ENCODE measurements around the gene ENDOV.

The ENDOV gene

DNA sequence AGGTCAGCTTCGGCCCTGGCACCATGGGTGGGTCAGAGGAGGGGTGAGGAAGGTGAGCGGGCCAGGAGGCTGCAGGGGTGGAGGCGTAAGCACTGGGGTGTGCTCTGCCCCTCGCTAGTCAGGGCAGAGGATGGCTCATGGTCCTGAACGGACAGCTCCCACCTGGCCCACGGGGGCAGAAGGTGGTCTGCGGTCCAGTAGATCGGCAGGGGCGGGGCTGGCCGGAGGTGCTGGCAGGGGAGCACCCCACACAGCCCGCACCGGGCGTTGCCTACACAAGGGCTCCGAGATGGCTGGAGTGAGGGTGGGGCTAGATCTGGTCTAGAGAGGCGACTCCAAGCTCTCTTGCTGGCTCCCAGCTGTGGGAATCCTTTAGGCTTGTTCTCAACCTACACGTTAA is 53.3 kb downstream of the ENDOV start:
- DNase-seq (ENCODE audit: low read depth) = no peak

DNA sequence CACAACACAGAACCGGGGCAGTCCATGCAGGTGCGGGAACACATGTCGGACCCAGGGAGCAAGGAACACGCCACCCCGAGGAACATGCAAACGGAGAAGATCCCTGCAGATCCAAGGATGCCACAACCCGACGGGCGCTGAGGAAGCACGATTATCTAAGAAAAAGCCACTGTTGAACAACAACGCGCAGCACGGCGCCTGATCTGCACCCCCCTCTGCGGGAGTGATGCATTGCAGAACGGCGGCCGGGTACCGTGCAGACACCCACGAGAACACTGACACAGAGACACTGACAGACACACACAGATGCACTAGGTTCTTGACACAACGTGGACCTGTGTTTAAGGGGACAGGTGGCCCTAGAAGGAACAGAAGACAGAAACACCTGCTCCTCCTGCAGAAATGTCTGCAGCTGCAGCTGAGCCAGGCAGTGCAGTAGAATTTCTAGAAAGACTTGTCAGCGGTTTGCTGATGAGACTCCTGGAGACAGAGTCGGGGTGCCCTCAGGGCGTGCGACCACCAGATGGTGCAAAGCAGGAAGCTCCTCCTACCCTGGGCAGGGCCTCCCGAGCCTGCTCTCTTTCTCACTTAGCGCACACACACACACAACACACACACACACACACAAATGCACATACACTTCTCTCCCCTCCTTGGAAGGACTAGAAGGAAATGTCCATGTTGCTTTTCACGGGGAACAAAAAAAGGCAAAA is 54.0 kb downstream of the ENDOV start:
- DNase-seq (ENCODE audit: low read depth) = no peak

DNA sequence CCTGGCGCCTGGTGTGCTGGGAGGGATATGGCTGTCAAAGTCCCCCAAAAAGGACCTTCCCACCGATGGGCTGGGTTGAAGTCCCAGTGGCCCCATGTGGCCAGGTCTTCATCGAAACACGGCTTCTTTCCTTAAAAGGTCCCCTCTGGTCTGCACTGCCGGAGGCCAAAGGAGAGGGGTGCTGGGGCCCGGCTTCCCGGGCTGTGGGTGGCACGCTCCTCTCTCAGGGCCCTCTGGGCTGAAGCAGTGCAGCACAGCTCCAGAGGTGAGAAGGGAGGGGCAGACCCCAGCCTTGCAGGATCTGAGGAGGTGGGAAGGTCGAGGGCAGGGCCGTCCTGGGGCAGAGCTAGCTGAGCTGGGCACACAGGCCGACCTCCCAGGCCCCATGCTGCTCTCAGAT is 54.7 kb downstream of the ENDOV start:
- DNase-seq (ENCODE audit: low read depth) = no peak

DNA sequence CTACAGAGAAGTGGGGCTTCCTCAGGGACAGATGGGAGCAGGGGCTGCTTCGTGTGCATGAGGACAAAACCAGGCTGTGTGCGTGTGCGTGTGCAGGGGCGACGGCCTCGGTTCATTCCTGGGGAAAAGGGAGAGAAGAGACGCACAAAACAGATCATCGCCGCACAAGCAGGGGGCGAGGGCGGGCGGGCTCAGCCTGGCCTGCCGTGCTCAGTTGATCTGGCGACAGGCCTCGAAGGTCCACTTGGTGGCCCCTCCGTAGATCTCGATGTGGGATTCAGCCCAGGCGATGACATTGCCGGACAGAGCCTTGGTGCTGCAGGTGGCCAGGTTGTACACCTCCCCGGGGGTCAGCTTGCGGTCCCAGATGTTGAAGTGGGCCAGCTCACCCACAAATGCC is 55.6 kb downstream of the ENDOV start:
- no peak for DNase-seq (ENCODE audit: low read depth)

DNA sequence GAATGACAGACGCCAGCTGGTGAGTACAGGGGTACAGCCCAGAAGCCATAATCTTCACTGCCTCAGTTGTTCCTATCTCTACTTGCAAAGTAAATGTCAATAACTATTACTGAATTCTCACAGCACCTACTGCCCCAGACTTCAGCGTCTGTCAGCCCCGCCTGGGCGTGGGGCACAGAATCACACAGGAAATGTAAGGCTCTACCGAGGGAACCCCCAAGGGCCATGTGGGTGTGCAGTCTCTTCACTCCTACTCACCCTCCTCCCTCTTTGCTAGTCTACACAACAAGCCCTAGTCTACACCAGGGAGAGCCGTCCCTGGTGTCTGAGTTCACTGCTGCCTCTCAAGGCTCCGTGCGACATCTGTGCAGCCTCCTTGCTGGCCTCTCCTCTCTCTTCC is 57.0 kb downstream of the ENDOV start:
- DNase-seq (ENCODE audit: low read depth) = no peak

DNA sequence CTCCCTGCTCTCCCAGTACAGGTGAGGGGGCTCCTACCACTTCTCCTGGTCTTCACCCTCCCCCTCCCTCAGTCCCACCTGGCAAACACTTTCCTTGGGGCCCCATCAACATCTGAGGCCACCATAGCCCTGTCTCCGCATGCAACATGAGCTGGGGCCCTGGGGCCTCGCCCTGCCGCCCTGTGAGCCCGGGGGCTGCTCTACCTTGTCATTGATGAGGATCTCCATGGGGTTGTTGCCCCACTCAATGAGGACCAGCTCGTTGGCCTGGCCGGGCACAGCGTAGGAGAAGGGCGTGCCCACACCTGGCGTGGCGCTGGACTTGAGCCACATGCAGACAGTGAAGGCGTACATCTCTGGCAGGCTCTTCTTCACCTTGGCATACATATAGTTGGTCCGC is 58.0 kb downstream of the ENDOV start:
- no peak for DNase-seq (ENCODE audit: low read depth)

DNA sequence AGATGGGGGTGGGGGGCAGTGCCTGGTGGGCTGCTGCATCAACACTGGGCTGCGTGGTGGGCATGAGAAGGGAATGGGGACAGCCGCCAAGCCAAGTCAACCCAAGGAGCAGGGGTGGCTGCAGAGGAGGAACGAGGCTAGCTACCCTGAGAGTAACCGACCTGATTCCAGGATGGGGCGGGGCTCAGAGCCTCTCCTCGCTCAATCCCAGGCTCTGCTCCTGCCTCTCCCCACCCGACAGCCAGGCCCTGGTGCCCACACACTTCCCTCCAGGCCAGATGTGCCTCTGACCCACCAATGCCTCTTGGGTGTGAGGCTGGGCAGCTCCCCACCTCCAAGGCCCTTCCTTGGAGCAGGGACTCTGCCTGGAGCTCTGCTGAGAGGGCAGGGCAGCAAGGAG is 58.7 kb downstream of the ENDOV start:
- no peak for DNase-seq (ENCODE audit: low read depth)

DNA sequence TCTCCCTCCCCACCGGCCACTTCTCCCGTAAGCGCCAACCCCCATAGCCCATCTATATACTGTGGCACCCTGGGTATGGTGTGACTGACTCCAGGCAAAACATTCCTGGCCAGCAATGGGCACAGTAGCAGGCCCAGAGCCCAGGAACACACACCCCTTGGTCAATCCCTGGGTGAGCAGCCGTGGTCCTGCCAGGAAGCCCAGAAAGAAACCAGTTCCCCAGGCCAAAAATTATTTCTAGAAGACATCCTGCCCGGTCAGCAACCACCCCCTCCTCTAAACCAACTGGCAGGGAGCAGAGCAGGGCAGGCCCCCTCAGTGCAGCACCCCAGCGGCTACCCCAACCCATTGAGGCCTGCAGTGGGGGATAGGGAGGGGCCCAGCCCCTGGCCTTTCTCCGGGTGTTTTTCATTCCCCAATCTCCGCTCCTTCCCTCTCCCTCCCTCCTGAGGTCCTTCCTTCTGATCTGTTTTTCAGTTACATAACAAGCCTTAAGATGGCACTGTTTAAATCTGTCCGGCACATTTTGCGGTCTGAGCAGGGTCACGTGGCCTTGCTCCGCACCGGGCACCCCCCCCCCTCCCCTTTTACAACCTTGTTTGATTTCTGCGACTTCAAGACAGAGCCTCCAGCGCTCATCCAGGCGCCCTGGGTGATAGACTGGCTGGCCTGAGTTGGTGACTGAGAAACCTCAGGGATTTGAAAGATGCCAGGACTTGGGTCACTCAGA is 59.4 kb downstream of the ENDOV start:
- no peak for DNase-seq (ENCODE audit: low read depth)

DNA sequence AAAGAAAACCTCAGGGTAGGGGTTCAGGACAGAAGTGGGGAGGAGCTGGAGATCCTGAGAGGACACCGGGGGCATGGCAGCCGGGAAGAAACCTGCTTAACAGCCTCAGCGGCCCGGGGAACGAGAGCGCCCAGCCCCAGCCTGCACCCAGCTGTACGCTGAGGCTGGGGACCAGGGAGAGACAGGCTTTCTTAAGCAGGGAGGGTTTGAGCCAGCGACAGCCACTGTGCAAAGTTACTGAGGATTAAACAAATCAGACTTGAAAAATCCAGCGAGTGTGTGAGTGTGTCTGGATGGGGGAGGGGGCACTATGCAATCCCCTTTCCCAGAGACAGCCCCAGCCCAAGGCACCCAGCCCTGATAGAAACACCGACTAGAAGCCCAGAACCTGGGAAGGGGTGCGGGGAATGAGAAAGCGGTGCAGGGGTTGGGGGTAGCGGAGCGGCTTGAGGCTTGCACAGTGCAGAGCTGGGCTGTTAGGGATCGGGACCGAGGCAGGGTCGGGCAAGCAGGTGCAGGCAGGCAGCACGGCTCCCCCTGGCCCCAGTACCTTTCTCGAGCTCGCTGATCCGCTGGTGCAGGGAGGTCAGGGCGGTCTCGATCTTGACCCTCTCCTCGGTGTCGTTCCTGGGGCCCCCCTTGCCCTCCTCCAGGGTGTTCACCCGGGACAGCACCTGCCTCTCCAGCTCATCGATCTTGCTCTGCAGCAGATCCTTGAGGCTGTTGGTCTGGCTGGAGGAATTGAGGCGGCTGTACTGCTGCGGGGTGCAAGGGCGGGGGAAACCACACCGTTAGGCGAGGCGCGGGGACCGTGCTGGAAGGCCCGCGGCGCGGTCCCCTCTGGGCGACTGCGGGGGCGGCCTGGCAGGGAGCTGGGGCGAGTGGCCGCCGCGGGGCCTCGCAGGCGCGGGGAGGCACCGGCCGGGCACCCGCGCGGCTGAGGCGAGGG is 60.3 kb downstream of the ENDOV start:
- no peak for DNase-seq (ENCODE audit: low read depth)

DNA sequence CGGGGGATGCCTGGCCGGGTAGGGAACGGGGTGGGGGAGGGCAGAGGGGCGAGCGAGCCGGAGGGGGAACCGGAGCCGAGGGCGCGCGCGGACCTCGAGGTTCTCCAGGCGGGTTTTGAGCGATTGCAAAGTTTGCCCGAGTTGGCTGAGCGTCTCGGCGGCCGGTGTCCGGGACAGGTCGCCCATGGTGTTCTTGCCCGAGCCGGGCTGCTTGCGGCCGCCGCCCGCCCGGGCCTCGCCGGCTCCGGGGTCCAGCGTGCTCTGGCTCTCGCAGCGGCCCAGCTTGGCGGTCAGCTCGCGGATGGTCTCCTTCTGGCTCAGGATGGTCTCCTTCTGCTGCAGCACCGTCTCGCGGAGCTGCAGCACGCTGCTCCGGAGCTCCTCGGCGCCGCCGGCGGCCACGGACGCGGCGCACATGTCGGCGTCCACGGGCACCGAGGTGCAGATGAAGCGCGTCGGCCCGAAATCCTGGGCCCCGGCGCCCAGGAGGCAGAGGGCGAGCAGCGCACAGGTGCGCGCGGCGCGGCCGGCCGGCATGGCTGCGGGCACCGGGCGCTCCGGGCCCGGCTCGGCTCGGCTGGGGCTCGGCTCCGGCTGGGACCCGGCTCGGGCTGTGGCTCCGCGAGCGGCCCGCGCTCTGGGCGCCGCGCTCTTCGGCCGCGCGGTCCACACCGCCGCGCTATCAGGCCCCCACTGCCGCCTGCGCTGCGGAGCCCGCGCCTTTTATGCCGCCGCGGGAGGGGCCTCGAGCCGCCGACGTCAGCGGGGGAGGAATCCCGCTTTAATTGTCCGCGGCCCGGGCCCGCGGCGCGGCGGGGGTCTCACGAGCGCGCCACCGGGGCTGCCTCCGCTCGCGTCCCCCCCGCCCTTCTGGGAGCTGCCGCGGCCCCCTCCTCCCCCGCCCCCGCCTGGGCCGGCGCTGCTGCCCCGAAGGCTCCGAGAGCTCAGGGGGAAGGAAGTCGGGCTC is 61.2 kb downstream of the ENDOV start, which contains the start of gene NPTX1:
TSS of gene NPTX1 (minus strand) at position 698 of the 967 bp plus-strand sequence. CDS start at position 537, 161 bp downstream.
- no peak for DNase-seq (ENCODE audit: low read depth)

DNA sequence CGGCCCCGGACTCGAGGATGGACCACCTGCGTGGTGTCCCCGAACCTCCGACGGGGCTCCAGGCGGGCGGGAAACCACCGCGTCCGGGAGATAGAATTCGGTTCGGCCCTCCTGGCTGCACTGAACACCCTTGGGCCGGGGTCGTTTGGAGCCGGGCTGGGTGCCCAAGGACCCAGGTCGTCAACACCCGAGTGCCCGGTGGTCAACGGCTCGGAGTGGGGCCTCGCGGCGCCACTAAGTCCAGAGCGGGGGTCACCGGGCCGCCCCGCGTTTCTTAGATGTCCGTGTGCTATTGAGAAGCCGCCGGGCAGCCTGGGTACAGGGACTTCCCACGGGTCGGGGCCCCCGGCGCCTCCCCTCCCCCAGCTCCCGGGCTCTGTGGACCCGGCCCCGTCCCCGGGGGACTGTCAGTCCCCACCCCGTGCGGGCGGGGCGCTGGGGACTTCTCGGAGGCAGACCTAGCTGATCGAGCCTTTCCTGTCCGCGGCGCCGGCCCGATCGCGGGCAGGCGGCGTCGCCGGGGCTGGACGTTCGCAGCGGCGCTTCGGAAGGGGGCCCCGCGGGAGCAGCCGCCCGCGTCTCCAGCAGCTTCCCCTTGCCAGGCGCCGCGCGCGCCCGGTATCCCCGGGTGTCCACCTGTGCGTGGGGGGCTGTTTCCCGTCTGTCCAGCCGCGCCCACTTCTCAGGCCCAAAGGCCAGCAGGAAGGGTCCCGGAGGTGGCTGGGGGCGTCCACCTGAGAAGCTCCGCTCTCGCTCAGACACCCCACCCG is 62.1 kb downstream of the ENDOV start:
- DNase-seq (ENCODE audit: low read depth) = no peak

DNA sequence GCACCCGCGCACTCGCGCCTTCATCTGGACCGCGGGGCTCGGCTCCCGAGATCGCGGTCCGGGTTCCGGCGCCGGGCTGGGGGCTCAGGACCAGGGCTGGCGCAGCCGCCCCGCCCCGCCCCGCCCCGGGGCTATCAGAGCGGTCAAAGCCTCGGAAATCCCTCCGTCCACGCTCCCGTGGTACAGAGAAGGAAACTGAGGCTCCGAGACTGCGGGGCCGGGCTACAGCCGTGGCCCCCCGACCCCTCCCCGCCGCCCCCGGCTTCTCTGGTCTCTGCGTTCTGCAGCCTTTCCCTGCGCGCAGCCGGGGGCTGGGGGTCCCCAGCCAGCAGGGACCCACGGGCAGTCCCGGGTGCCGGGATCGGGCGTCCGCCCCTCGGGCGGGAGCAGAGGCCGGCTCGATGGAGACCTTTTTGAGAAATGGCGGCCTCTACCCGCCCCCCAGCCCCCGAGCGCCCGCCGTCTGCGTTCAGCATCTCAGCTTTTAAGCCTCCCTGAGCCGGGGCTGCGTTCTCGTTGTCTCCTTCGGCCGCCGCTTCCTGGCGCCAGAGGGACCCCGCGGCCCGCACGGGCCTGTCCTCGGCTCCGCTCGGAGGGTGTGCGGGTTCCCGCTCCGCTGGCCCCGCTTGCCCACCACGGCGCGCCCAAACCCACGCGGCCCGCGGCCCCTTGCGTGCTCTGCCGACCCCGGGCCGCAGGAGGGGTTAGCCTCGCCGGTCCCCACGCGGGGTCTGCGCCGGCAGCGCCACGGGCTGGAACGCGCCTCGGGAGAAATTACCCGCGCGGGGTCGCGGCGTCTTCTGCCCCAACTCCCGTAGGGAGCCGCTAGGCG is 62.9 kb downstream of the ENDOV start:
- DNase-seq (ENCODE audit: low read depth) = peak; percentile 32

DNA sequence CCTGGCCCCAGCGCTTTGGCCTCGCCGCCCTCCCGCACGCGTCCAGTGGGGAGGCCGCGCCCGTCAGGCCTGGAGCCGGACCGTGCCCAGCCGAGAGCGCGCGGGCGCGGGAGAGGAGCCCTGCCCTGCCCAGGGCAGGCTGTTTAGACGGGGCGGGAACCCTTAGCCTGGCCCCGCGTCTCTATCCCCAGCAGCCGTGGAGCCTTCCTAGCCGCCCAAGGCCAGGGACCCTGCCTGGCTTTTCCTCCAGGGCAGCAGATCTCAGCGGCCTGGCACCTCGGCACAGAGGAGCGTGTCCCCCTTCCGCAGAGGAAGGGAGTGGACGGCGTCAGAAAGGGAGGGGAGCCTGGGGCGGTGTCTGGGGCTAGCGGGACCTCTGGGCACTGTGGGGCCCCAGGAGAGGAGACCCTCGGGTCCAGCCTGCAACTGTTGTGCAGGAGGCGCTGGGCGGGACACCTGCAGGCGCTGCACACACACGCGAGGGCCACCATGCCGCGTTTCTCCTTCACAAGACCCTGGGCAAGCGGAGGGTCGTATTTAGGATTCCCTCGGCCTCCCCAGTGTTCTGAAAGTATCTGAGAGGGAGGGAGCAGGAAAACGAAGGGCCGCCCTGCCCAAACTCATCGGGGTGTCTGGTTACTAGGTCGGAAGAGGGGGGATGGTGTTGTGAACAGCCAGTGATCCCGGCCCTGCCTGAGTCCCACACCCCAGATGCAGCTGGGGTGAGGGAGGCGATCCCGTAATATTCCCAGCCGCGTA is 63.7 kb downstream of the ENDOV start:
- no peak for DNase-seq (ENCODE audit: low read depth)

DNA sequence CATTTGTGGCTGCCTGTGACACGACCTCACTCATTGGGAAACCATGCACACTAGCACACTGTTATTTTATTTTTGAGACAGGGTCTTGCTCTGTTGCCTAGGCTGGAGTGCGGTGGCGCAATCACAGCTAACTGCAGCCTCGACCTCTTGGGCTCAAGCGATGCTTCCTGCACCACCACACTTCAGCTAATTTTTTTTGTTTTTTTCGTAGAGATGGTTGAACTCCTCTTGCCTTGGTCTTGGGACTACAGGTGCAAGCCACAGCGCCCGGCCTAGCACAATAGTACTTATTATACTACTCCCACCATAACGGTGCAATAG is 64.2 kb downstream of the ENDOV start:
- DNase-seq (ENCODE audit: low read depth) = no peak

DNA sequence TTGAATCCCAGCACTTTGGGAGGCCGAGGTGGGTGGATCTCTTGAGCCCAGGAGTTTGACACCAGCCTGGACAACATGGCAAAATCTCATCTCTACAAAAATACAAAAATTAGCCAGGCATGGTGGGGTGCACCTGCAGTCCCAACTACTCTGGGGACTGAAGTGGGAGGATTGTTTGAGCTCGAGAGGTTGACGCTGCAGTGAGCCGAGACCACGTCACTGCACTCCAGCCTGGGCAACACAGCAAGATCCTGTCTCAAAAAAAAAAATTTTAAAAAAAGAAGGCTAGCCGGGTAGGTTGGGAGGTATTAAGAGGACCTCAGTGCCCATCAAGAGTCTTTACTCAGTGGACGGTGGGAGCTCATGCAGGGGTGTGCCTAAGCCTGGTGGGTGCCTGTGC is 65.3 kb downstream of the ENDOV start:
- no peak for DNase-seq (ENCODE audit: low read depth)

DNA sequence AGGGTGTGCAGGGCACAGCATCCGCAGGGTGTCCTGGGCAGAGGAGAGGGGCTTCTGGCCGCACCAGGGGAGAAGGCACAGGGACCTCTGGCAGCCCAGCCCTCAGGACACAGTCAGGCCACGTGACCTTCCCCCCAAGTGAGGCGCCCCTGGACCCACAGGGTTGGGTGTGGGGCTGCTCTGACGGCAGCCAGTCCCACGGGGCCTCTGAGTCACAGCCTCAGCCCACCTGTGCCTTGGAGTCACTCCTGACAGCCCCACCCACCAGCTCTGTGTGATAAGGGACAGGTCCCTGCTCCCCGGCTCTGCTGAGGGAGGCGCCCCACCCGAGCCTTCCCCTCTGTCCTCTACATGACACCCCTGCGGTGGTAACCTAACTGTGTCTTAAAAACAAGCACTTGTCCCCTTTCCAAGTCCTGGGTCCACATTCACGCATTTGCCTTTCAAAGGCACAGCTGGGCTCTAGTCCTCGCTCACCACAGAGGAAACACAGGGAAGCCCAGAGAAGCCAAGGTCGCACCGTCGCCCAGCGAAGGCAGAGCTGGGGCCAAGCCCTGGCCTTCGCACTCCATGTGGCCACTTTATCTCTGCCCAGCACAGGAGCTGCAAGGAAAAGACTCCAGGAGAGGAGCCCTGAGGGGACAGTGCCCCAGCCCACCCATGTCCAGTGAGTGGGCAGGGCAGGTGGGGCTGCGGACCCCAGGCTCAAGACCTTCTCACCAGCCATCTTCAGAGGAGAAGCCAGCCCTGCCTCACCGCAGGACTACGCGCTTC is 66.5 kb downstream of the ENDOV start:
- DNase-seq (ENCODE audit: low read depth) = no peak

DNA sequence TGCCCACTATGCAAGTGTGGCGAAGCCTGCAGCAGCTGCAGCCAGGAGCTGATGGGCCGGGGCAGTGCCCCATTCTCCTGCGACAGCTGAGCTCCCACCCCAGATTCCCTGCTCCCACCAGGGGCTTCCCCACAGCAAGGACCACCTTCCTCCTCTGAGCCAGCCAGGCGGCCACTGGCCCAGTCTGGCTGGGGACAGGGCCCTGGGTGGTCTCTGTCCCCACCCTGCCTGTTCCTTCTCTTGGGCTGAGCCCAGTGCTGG is 67.0 kb downstream of the ENDOV start:
- DNase-seq (ENCODE audit: low read depth) = no peak

DNA sequence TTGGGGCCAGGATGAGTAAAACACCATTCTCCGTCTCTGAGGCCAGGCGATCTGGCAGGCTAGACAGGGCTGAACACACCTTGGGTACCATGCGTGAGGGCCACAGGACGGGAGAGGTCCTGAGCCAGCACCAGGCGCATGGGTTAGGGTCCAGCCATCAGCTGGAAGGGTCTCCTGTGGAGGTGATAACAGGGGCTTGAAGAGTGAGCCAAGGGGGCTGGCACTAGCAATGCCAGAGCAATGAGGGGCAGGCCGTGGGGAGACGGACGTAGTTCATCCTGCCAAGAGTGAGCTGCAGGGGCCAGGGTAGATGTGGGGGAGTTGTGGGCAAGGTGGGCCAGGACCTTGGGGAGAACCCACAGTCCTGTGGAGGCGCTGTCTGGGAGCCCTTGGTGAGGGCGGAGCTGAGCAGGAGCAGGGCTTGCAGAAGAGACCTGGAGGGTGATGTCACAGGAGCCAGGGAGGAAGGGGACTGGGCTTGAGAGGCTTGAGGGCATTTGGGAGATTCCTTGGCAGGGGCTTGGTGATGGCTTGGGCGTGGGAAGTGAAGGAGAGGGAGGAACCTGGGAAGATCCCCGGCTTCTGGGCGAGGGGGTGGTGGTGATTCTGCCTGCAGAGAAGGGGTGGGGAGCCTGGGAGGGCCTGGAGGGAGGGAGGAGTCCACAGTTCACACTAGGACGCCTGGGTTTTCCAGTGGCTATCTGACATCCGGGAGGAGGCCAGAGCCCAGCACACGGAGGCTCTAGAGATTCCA is 67.8 kb downstream of the ENDOV start:
- no peak for DNase-seq (ENCODE audit: low read depth)
